ENCODE measurements around the gene ASPG. TPM values are rescaled to one million over a fixed set of nuclear protein-coding genes. Genes with fewer than 3 reads are reported as not detected.

Gene ASPG
- total and polyA plus RNA-seq, 5 experiments from 2014 or later = not detected

DNA sequence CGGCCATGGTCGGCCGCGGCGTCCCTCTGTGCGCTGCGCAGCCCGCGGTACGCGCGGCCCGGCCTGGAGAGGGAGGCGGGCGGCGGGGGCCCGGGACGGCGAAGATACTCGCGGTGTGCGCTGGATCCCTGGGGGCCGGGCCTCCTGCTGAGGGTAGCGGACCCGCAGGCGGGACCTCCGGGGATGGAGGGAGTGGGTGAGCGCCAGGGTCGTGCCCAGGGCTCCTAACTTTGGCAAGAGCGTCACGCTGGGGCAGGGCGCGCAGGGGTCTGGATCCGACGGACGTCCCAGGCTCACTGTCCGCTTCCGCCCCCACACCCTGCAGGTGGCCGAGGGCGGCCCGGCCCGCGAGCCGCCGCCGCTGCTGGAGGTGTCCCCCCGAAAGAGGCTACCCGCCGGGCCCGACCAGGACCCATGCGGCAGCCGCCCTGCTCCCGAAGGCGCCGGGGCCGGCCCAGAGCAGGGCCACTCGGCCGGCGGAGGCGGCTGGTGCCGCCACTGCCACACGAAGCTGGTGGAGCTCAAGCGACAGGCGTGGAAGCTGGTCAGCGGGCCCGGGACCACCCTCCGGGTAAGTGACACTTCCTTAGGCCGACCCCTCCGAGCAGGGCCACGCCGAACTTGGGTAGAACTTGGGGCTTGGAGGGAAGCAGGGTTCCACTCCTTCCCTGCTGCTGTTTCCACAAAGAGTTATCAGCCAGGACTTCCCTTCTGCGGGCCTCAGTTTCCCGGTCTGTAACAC lies 53.4 kb downstream of the ASPG start:
- POLR2A ChIA-PET = no interaction called here
- Mint-ChIP-seq H3K27ac (no peak overlapping the region), H3K27me3 (peaks cover 5 to 42% (median 25%) of the 10 kb centered on the region in 5 donors), H3K36me3 (no peaks in the 10 kb centered on the region), H3K4me1 (peaks cover 2 to 9% (median 7%) of the 10 kb centered on the region in 4 donors), H3K4me3 (peak overlapping the region in 3 of 10 donors; percentile 19 to 40 (median 22)), H3K9me3 (no peaks in the 10 kb centered on the region)
- DNase-seq (peak in 2 of 10 donors; percentile 5 to 54), ATAC-seq (peak in 1 of 2 donors; percentile 8)

DNA sequence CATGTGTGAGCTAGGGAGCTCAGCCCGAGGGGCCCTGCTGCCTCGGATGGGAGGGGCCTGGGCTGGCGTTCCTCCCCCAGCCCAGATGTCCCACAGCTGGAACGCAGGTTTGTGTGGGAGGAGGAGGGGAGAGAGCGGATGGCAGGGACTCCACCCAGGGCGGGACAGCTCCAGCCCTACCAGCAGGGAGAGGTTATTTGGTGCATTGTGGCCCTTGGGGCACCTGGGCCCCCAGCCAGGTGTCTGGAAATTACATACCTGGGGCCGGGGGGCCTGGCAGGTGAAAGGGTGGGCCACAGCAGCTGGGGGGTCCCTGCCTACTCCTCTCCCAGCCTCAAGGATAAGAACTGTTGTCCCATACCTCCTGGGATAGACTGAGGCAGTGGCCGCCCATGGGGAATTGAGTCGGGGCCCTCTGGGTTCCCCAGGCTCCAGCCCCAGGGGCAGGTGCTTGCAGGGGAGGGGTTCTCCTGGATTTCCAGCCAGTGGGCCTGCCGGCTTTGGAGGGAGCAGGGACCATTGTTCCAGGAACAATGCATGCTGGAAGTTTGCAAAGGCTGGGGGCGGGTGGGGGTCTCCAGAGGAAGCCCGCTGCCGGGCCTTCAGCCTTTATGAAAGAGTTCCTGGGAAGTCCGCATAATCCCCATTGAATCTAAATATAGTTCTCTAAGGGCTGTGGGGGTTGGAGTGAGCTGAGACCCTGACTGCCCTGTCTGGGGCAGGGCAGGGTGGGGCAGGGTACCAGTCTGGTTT lies 54.1 kb downstream of the ASPG start:
- POLR2A ChIA-PET = no interaction called here
- DNase-seq (peak in 2 of 10 donors; percentile 3 to 46), ATAC-seq (no peak)
- no peak overlapping the region for H3K27ac Mint-ChIP-seq
- peaks cover 2 to 9% (median 7%) of the 10 kb centered on the region in 4 donors for H3K4me1 Mint-ChIP-seq
- no peaks in the 10 kb centered on the region for H3K36me3 Mint-ChIP-seq
- H3K27me3 Mint-ChIP-seq = peaks cover 3 to 36% (median 21%) of the 10 kb centered on the region in 5 donors
- H3K4me3 Mint-ChIP-seq = peak overlapping the region in 6 of 10 donors; percentile 22 to 48 (median 35)
- no peaks in the 10 kb centered on the region for H3K9me3 Mint-ChIP-seq

DNA sequence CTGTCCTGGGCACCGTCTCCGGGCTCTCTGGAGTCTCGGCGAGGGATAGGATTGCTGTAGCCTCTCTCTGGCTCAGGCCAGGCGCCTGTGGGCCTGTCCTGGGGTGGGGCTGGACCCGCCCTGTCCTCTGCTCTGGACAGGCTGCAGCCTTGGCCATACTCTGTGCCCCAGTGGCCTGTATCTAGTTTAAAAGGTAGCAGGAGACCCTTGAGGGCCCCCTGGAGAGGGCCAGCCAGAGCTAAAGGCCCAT lies 54.6 kb downstream of the ASPG start:
- no peak for ATAC-seq
- POLR2A ChIA-PET = no interaction called here
- Mint-ChIP-seq H3K9me3 (no peaks in the 10 kb centered on the region), H3K4me3 (peak overlapping the region in 6 of 10 donors; percentile 5 to 48 (median 28)), H3K4me1 (peaks cover 2 to 8% (median 6%) of the 10 kb centered on the region in 4 donors), H3K27ac (no peak overlapping the region), H3K36me3 (no peaks in the 10 kb centered on the region), H3K27me3 (peaks cover 2 to 36% (median 18%) of the 10 kb centered on the region in 5 donors)
- DNase-seq = no peak

DNA sequence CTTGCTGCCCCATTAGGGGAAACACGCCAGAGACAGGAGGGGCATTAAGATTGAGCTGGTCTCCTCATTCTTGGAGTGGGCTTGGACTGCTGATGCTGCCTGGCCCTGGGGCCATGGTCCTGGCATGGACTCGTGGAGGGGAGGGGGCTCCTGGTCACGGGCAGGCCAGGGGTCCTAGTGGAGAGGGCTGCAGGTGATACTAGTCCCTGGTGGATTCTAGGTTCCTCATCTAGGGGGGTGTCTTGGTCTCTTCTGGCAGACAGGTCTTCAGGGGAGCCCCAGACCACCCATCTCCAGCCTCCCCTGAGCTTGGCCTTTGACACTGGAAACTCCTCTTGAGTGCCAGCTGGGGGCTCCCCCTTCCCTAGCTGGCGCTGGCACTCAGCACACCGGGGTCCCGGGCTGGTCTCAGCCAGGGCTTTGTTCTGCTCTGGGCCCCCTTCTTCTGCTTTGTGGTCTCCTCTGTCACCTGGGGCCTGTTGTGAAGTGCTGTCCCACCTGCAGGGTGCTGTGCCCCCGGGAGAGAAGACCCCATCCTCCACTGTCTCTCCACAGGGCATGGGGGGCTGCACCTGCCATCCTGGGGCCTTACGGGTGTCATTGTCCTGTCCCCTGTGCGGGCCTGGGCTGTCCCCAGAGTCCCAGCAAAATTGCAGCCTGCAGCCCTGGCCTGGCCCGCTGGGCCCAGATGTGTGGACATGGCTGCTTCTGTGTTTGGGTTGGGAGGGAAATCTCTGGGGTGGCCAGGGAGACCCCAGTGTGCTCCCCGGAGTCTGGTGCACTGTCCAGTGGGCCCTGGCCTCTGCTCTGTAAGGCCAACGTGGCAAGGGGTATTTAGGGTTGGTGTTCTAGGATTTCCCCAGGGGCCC lies 55.2 kb downstream of the ASPG start:
- DNase-seq (peak in 2 of 10 donors; percentile 1 to 59), ATAC-seq (no peak)
- Mint-ChIP-seq H3K27ac (no peak overlapping the region), H3K4me1 (peaks cover 1 to 8% (median 6%) of the 10 kb centered on the region in 4 donors), H3K4me3 (peak overlapping the region in 2 of 10 donors; percentile 5 to 41), H3K27me3 (peaks cover 2 to 36% (median 18%) of the 10 kb centered on the region in 5 donors), H3K36me3 (no peaks in the 10 kb centered on the region), H3K9me3 (no peaks in the 10 kb centered on the region)
- POLR2A ChIA-PET = interaction anchor here (0.5 kb wide), 1 partner anchor 8 kb away, joined by 3 read pairs; no protein-coding TSS in a partner anchor

DNA sequence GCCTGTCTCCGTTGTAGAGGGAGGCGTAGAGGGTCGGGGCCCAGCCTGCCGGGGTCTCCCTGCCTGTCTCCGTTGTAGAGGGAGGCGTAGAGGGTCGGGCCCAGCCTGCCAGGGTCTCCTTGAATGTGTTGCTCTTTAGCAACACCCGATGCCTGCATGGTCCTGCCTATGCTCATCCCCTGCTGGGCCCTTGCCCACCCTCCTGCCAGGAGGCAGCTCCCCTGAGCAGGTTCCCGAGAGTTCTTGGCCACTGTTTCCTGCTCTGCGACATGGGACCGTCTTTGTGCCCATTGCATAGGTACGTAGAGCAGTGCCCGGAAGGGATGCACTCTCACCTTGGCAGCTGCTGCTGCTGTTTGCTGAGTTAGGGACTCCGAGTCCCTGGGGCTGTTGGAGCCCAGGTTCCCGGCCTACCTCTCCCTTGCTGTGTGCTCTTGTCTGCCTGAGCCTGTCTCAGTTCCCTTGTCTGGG lies 56.2 kb downstream of the ASPG start:
- Mint-ChIP-seq H3K27ac (no peak overlapping the region), H3K9me3 (no peaks in the 10 kb centered on the region), H3K27me3 (peaks cover 2 to 40% (median 26%) of the 10 kb centered on the region in 5 donors), H3K4me3 (no peak overlapping the region), H3K36me3 (no peaks in the 10 kb centered on the region), H3K4me1 (peaks cover 5 to 8% (median 6%) of the 10 kb centered on the region in 4 donors)
- ATAC-seq (no peak), DNase-seq (peak in 2 of 10 donors; percentile 1 to 51)
- POLR2A ChIA-PET = no interaction called here

DNA sequence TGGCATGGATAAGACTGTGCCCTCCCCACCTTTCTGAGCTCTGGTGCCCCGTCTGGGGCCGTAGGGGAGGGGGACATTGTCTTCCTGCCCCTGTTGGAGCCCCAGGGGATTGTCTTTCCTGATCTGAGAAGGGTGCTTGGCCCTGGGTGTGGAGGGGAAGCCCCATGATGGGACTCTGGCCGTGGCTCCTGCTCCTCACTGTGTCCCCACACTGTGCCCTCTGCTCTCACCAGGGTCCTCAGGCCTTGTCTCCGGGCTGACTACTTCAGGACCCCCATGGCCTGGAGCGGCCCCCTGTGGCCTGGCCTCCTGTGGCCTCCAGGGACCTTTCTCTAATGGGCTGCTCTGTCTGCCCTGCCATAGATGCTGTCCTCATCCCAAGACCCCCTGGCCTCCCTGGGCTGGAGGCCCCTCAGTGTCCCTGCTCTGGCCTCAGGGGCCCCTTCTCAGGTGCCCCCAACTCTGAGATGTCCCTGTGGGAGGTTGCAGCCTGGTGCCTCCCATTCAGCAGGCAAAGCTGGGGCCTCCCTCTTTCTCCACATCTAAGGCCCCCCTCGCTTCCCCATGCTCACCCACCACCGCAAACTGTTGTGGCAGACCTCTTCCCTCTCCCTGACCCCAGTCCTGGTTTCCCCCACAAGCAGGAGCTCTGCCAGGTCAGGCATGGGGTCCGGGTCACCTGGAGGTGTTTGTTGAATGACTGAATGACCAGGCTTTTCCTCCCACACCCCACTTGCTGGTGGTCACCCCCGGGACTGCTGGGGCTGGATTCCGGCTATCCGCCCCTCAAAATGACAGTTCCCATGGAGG lies 56.8 kb downstream of the ASPG start:
- ATAC-seq (no peak), DNase-seq (peak in 2 of 10 donors; percentile 1 to 57)
- Mint-ChIP-seq H3K4me1 (peaks cover 0 to 5% (median 2%) of the 10 kb centered on the region in 4 donors), H3K36me3 (no peaks in the 10 kb centered on the region), H3K4me3 (no peak overlapping the region), H3K9me3 (no peaks in the 10 kb centered on the region), H3K27ac (no peak overlapping the region), H3K27me3 (peaks cover 0 to 35% (median 19%) of the 10 kb centered on the region in 5 donors)
- POLR2A ChIA-PET = no interaction called here

DNA sequence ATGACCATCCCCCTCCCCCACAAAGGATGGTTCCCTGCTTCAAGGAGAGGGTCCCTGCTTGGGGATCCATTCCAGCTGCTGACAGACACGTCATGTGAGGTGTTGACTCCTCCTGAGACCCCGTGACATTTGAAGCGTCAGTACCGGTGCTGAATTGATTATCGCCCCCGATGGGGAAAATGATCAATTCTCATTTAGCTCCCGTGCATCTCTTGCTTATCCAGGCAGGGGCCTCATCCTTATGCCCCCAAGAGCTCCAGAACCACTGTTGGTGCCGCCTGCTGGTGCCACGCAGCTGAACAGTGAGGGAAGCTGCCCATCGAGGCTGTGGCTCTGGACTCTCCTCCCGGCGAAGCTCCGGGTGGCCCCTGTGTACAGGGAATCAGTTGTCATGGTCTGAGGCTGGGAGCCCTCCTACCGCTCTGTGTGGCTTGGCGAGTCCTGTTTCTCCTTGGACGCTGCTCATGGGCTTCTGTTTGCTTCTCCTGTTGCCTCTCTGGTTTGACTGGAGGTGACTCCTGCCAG lies 57.5 kb downstream of the ASPG start:
- DNase-seq (peak in 2 of 10 donors; percentile 2 to 48), ATAC-seq (no peak)
- H3K9me3 Mint-ChIP-seq = no peaks in the 10 kb centered on the region
- POLR2A ChIA-PET = no interaction called here
- H3K36me3 Mint-ChIP-seq = no peaks in the 10 kb centered on the region
- peaks cover 0 to 35% (median 18%) of the 10 kb centered on the region in 5 donors for H3K27me3 Mint-ChIP-seq
- no peak overlapping the region for H3K4me3 Mint-ChIP-seq
- no peak overlapping the region for H3K27ac Mint-ChIP-seq
- H3K4me1 Mint-ChIP-seq = peaks cover 0 to 5% (median under 1%) of the 10 kb centered on the region in 4 donors

DNA sequence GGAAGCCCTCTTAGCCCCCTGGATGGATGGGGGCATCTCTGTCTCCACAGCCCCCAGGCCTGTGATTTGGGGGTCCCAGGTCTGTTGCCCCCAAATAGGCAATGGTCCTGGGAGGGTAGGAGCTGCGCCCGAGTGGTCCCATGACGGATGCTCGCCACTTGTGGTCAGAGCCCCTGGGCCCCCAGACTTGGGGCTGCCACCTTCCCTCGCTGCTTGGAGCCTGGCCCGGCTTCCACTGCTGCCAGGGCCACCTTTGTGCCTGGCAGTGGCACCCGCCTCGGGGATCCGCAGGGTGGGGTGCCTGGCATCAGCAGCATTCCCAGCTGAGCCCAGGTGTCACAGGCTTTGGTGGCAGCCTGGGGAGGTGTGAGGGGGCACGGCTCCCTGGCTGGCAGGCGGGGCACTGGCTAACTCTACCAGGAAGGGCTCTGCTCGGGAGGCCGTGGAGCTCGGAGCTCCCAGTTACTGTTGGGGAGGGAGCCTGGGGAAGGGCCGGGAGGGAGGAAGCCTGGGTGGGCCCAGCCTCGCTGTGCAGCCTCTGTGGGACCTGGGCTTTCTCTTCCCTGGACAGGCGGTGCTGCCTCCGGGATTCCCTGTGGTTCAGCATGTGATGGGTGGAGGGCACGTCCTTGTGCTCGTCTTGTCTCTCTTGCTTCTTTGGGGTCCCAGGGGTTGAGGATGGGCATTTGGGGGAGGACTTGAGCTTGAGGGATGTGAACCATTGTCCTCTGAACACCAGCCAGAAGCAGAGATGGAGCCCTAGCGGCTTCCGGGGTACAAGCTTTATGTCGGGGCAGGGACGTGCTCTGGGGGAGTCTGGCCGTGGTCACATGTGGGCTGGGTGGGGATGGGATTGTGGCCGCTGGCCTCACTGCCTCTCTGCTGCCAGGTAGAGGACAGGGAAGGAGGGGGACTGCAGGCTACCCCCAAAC lies 58.3 kb downstream of the ASPG start:
- no peak for ATAC-seq
- DNase-seq = peak in 2 of 10 donors; percentile 1 to 48

DNA sequence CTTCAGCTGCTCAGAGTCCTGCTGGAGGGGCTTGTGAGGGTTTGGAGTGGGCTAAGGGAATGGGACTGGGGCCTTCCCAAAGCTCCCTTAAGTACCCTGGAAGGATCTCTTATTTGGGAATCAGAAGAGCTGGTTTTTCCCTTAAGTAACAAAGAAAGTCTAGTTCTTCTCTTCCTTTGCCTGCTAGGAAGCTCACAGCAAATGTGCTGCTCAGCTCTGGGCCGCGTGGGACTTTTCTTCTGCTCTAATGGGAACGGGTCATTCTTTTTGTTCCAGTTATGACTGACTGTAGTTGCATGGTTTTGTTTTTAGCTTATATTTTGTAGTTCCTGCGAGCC lies 58.9 kb downstream of the ASPG start:
- H3K27ac Mint-ChIP-seq = no peak overlapping the region
- POLR2A ChIA-PET = no interaction called here
- ATAC-seq (no peak), DNase-seq (no peak)
- H3K4me1 Mint-ChIP-seq = peaks cover 0 to 5% (median 2%) of the 10 kb centered on the region in 4 donors
- peaks cover 0 to 35% (median 16%) of the 10 kb centered on the region in 5 donors for H3K27me3 Mint-ChIP-seq
- no peak overlapping the region for H3K4me3 Mint-ChIP-seq
- H3K9me3 Mint-ChIP-seq = no peaks in the 10 kb centered on the region
- no peaks in the 10 kb centered on the region for H3K36me3 Mint-ChIP-seq

More for the DNA sequence above, 58.3 kb downstream of the ASPG start:
- H3K9me3 Mint-ChIP-seq = no peaks in the 10 kb centered on the region
- POLR2A ChIA-PET = no interaction called here
- H3K36me3 Mint-ChIP-seq = no peaks in the 10 kb centered on the region
- H3K27me3 Mint-ChIP-seq = peaks cover 0 to 35% (median 20%) of the 10 kb centered on the region in 5 donors
- peaks cover 0 to 5% (median 2%) of the 10 kb centered on the region in 4 donors for H3K4me1 Mint-ChIP-seq
- H3K27ac Mint-ChIP-seq = no peak overlapping the region
- no peak overlapping the region for H3K4me3 Mint-ChIP-seq

DNA sequence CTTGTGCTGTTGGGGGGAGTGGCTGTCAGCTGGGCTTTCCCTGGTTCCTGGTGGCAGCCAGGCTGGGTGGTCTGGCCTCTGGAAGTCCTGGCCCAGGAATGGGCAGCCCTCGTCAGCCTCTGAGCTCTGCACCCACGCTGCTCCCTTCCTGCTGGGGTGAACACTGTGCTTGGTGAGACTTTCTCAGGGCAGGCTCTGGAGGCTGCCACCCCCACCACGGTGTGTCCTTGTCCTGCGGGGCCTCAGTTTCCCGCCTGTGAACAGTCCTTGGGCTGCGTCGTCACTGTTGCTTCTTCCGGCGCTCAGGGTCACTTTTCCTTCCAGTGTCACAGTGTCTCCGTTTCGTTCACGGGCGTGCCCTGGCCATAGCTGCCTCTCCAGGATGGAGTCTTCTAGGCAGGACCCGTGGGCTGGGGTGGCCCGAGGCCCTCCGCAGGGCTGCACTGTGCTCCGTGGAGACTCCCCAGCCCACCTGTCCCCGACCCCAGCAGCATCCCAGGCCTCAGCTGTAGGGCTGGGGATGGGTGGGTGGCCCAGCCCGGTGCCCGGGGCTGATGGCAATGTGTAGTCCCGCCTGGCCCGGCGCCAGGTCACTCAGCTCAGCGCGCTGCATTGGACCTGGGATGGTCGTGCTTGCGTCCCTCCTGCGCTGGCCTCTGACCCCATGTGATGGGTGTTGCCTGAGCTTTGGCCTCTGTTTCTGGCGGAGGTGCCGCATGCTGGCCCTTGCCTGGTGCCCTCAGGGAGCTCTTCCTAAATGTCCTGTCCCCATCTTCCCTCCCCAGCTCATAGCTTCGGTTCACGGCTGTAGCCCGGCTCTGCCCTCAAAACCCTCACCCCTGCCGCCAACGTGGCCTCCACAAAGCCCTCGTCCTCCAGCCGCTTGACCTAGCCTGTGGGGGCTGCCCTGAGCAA lies 59.7 kb downstream of the ASPG start:
- peaks cover 0 to 35% (median 14%) of the 10 kb centered on the region in 5 donors for H3K27me3 Mint-ChIP-seq
- DNase-seq = peak in 2 of 10 donors; percentile 5 to 49
- no peak for ATAC-seq
- peaks cover 0 to 5% (median 2%) of the 10 kb centered on the region in 4 donors for H3K4me1 Mint-ChIP-seq
- POLR2A ChIA-PET = no interaction called here
- no peaks in the 10 kb centered on the region for H3K9me3 Mint-ChIP-seq
- H3K27ac Mint-ChIP-seq = no peak overlapping the region
- H3K4me3 Mint-ChIP-seq = no peak overlapping the region
- H3K36me3 Mint-ChIP-seq = no peaks in the 10 kb centered on the region
